Measurements from ENCODE around the gene SH3RF3. TPM values are rescaled to one million over a fixed set of nuclear protein-coding genes. Genes with fewer than 3 reads are reported as not detected.

Gene SH3RF3
- total RNA-seq, 1 experiment from 2014 or later: not detected

DNA sequence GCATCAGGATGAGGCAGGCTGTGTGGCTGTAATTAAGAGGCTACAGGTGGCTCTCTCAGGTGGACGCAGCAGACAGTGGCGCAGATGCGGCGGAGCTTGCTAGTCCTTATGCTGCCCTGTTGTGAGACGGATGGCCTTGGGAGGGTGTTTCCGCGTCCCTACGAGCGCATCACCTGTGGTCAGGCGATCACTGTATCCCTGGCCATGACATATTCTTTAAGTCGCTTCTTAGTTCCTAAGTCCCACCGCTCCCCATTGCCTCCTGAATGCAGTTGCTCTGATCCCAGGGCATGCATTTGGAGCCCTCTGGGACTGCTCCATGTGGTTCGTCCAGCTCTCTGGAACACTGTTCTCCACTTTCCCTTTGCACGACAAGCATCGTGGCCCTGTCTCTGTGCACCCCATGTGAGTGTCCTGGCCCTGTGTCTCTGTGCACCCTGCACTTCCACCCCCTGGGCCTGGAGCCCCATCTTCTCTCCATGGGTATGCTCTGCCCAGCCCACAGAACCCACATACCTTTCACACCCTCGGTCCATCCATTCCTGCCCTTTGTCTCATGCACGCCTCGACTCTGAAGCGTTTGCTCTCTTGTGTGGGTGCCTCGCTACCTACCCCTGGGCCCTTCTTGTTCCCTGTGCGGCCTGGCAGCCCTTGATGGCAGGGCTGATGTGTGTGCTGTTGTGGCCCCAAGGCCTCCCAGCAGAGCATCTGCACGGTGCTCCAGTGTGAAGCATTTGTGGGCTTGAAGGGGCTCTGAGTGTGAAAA lies 74.4 kb downstream of the SH3RF3 start:
- H3K36me3 ChIP-seq (ENCODE audit: control insufficient read depth in 1 of 2, insufficient read depth in 2 of 2, low read length in 2 of 2): no peaks in the 10 kb centered on the region
- no peaks in the 10 kb centered on the region for H3K79me2 ChIP-seq (ENCODE audit: insufficient read depth, low read length)
- ATAC-seq (no peak), DNase-seq (ENCODE audit: low read depth, low spot score) (no peak)
- H3K27me3 ChIP-seq (ENCODE audit: insufficient read depth, low read length): no peaks in the 10 kb centered on the region
- no peak for TF ChIP-seq SIN3A (IDR thresholded peaks at IDR 0.05; ENCODE audit: low read depth)
- TF ChIP-seq CEBPB (IDR thresholded peaks at IDR 0.05; ENCODE audit: low read depth): no peak
- TF ChIP-seq ELF1 (IDR thresholded peaks at IDR 0.05; ENCODE audit: borderline replicate concordance, low read depth): no peak
- no peak for TF ChIP-seq ZNF274 (IDR thresholded peaks at IDR 0.05; ENCODE audit: low read depth, low read length)
- TF ChIP-seq ZFX (IDR thresholded peaks at IDR 0.05): no peak
- TF ChIP-seq JUND (IDR thresholded peaks at IDR 0.05): no peak
- no peak for TF ChIP-seq EZH2phosphoT487 (IDR thresholded peaks at IDR 0.05; ENCODE audit: borderline replicate concordance)
- no peak overlapping the region for H2AFZ ChIP-seq (ENCODE audit: low read depth, low read length, poor library complexity, severe bottlenecking)
- H3K4me2 ChIP-seq (ENCODE audit: low read length): no peak overlapping the region
- no peaks in the 10 kb centered on the region for H3K9me2 ChIP-seq (ENCODE audit: insufficient read depth)
- no peak overlapping the region for H3K27ac ChIP-seq (ENCODE audit: low read depth, low read length)
- ChIA-PET POLR2A (no interaction called here), CTCF (no interaction called here), RAD21 (ENCODE audit: low non-redundant PET in 1 of 2, low total read pairs in 2 of 2, uncharacterized antibody in 2 of 2, unreplicated experiment in 2 of 2) (no interaction called here)
- no TSS peak for BruUV-seq (replicated peaks)
- no peaks in the 10 kb centered on the region for H4K20me1 ChIP-seq (ENCODE audit: insufficient read depth)
- H3K9ac ChIP-seq (ENCODE audit: low read length): no peak overlapping the region
- no peak overlapping the region for H3K4me3 ChIP-seq (replicated peaks in 1 of 2; ENCODE audit: low read depth in 1 of 2, low read length in 2 of 2)
- no peaks in the 10 kb centered on the region for H3K4me1 ChIP-seq (ENCODE audit: control insufficient read depth in 1 of 2, insufficient read depth in 2 of 2, low read length in 2 of 2)
- no peaks in the 10 kb centered on the region for H3K9me3 ChIP-seq (ENCODE audit: control insufficient read depth in 1 of 2, insufficient read depth in 1 of 2, low read depth in 1 of 2, low read length in 2 of 2)
- intact Hi-C loops (cut with micrococcal nuclease): loop anchor here (10.0 kb wide), 1 partner anchor 349 kb away; no protein-coding TSS in a partner anchor

DNA sequence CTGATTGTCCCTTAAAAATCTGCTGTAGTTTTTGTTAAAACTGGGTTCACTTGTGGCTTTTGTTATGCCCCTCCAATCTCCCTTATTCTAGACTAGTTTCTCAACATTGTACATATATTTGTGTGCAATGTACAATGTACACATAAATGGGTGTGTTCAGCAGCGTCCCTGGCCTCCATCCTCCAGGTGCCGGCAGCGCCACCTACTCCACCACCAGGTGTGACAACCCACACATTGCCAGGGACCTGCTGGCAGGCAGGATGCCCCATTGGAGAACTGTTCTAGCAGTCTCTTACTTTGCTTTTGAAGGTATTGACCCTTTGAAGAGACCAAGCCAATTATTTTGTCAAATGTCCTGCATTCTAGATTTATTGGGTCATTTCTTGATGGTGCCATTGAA lies 75.4 kb downstream of the SH3RF3 start:
- intact Hi-C loops (cut with micrococcal nuclease): loop anchor here (10.0 kb wide), 1 partner anchor 350 kb away; no protein-coding TSS in a partner anchor
- Histone ChIP-seq H3K9me2 (ENCODE audit: insufficient read depth) (no peaks in the 10 kb centered on the region), H3K4me2 (ENCODE audit: low read length) (no peak overlapping the region), H3K4me1 (ENCODE audit: control insufficient read depth in 1 of 2, insufficient read depth in 2 of 2, low read length in 2 of 2) (peaks cover 5% of the 10 kb centered on the region in 2 experiments; a peak in 3 of 4 replicates), H3K36me3 (ENCODE audit: control insufficient read depth in 1 of 2, insufficient read depth in 2 of 2, low read length in 2 of 2) (no peaks in the 10 kb centered on the region), H3K27ac (ENCODE audit: low read depth, low read length) (no peak overlapping the region), H3K79me2 (ENCODE audit: insufficient read depth, low read length) (no peaks in the 10 kb centered on the region), H3K27me3 (ENCODE audit: insufficient read depth, low read length) (no peaks in the 10 kb centered on the region), H3K9ac (ENCODE audit: low read length) (no peak overlapping the region), H3K4me3 (replicated peaks in 1 of 2; ENCODE audit: low read depth in 1 of 2, low read length in 2 of 2) (no peak overlapping the region), H4K20me1 (ENCODE audit: insufficient read depth) (no peaks in the 10 kb centered on the region), H2AFZ (ENCODE audit: low read depth, low read length, poor library complexity, severe bottlenecking) (no peak overlapping the region), H3K9me3 (ENCODE audit: control insufficient read depth in 1 of 2, insufficient read depth in 1 of 2, low read depth in 1 of 2, low read length in 2 of 2) (no peaks in the 10 kb centered on the region)
- ChIA-PET POLR2A (no interaction called here), CTCF (no interaction called here), RAD21 (ENCODE audit: low non-redundant PET in 1 of 2, low total read pairs in 2 of 2, uncharacterized antibody in 2 of 2, unreplicated experiment in 2 of 2) (no interaction called here)
- TF ChIP-seq EZH2phosphoT487 (IDR thresholded peaks at IDR 0.05; ENCODE audit: borderline replicate concordance): no peak
- TF ChIP-seq, protein P1, sequence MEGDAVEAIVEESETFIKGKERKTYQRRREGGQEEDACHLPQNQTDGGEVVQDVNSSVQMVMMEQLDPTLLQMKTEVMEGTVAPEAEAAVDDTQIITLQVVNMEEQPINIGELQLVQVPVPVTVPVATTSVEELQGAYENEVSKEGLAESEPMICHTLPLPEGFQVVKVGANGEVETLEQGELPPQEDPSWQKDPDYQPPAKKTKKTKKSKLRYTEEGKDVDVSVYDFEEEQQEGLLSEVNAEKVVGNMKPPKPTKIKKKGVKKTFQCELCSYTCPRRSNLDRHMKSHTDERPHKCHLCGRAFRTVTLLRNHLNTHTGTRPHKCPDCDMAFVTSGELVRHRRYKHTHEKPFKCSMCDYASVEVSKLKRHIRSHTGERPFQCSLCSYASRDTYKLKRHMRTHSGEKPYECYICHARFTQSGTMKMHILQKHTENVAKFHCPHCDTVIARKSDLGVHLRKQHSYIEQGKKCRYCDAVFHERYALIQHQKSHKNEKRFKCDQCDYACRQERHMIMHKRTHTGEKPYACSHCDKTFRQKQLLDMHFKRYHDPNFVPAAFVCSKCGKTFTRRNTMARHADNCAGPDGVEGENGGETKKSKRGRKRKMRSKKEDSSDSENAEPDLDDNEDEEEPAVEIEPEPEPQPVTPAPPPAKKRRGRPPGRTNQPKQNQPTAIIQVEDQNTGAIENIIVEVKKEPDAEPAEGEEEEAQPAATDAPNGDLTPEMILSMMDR (IDR thresholded peaks at IDR 0.05 in 2 of 3, conservative IDR thresholded peaks at IDR 0.05 in 1 of 3; ENCODE audit: borderline replicate concordance in 1 of 3, insufficient read depth in 1 of 3, low read depth in 2 of 3, low read length in 2 of 3): peak; percentile 23 to 51 (median 50); a peak in 4 of 6 replicates
- no peak for TF ChIP-seq EGR1 (IDR thresholded peaks at IDR 0.05; ENCODE audit: low read depth)
- no peak for TF ChIP-seq ZNF274 (IDR thresholded peaks at IDR 0.05; ENCODE audit: low read depth, low read length)
- no peak for TF ChIP-seq SIN3A (IDR thresholded peaks at IDR 0.05; ENCODE audit: low read depth)
- TF ChIP-seq SRF (IDR thresholded peaks at IDR 0.05; ENCODE audit: low read depth): no peak
- TF ChIP-seq RAD21 (IDR thresholded peaks at IDR 0.05; ENCODE audit: low read depth): peak; percentile 38
- TF ChIP-seq ELF1 (IDR thresholded peaks at IDR 0.05; ENCODE audit: borderline replicate concordance, low read depth): no peak
- TF ChIP-seq, protein P2, sequence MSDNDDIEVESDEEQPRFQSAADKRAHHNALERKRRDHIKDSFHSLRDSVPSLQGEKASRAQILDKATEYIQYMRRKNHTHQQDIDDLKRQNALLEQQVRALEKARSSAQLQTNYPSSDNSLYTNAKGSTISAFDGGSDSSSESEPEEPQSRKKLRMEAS (IDR thresholded peaks at IDR 0.05): peak; percentile 26; the same call in 1 of the 2 replicates
- TF ChIP-seq EZH2 (IDR thresholded peaks at IDR 0.05): no peak
- TF ChIP-seq CBX3 (IDR thresholded peaks at IDR 0.05; ENCODE audit: low read depth): 0 out of 2 replicates have a peak, but pooled peaks have one; percentile 20
- TF ChIP-seq CEBPB (IDR thresholded peaks at IDR 0.05; ENCODE audit: low read depth): no peak
- no peak for TF ChIP-seq JUND (IDR thresholded peaks at IDR 0.05)
- BruUV-seq (replicated peaks): no TSS peak
- ATAC-seq: peak; percentile 86
- no peak for DNase-seq (ENCODE audit: low read depth, low spot score)

Measured in HCT116 (cell line).